A673 (cell line): ENCODE measurements around the gene SCNM1.
"Not testable (repeated sequence)": the region's sequence is repeated elsewhere in the genome, so short reads cannot be mapped to it uniquely, and the experiment has no call there.

Experiments
- CTCF ChIP-seq: fragments of 300-800, 200-600 bp; sonication (generic); conservative IDR thresholded peaks from 2 replicates; pipeline ENCODE4 v1.5.1; 2017; ENCODE audit warnings: low read depth, mild to moderate bottlenecking, antibody characterized with exemption, low read length, moderate library complexity, mixed read lengths
- EZH2 ChIP-seq: fragments of 200-600 bp; sonication (generic); IDR thresholded peaks from 2 replicates; pipeline ENCODE4 v1.6.1; 2017; ENCODE audit warnings: borderline replicate concordance, low read depth, mild to moderate bottlenecking, mixed read lengths, antibody characterized with exemption, low read length; ENCODE audit not compliant: poor library complexity, severe bottlenecking

- TF ChIP-seq CTCF, EZH2: not testable (repeated sequence)
These were observed 22.7 kb downstream of the SCNM1 start for GRCh38 chr1:151188667-151189066.
